NCI-H748 (cell line): Measurements from ENCODE around the gene ITGA2B.
"Not testable (repeated sequence)": the region's sequence is repeated elsewhere in the genome, so short reads cannot be mapped to it uniquely, and the experiment has no call there.

Source experiments
- DNase-seq: peaks from one replicate; lab custom pipeline; 2025; ENCODE audit not compliant: unreplicated experiment; lab: John Stamatoyannopoulos, UW

The ITGA2B gene

GRCh38 chr17:44394112-44394511, 4.7 kb upstream of the ITGA2B start:
- not testable (repeated sequence) for DNase-seq

GRCh38 chr17:44390250-44390870, 911 bp upstream of the ITGA2B start:
- DNase-seq, result no peak

DNA sequence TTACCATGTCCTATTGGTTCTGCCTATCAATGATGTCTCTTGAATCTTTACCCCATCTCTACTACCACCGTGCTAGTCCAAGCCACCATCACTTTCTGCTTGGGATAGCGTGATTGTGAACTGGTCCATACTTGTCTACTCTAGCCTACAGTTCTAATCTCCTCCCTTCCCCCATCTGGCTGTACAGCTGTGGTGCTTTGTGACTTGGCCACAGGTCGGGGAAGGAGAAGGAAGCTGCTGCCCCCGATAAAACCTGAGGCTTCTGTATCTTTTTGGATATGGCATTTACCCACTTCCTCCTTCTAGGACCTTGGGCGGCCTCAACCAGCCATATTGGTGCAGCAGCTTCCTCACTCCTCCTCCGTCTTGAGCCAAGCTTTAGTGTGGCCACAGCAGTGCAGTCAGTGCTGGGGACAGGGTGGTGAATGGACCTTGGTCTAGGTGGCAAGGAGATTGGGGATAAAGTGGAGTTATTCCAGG, 314 bp upstream of the ITGA2B start:
- no peak for DNase-seq

GRCh38 chr17:44387804-44388203, 1.6 kb downstream of the ITGA2B start:
- no peak for DNase-seq

- DNase-seq, result peak; percentile 27
These were observed 3.3 kb downstream of the ITGA2B start for GRCh38 chr17:44386182-44386525.

DNA sequence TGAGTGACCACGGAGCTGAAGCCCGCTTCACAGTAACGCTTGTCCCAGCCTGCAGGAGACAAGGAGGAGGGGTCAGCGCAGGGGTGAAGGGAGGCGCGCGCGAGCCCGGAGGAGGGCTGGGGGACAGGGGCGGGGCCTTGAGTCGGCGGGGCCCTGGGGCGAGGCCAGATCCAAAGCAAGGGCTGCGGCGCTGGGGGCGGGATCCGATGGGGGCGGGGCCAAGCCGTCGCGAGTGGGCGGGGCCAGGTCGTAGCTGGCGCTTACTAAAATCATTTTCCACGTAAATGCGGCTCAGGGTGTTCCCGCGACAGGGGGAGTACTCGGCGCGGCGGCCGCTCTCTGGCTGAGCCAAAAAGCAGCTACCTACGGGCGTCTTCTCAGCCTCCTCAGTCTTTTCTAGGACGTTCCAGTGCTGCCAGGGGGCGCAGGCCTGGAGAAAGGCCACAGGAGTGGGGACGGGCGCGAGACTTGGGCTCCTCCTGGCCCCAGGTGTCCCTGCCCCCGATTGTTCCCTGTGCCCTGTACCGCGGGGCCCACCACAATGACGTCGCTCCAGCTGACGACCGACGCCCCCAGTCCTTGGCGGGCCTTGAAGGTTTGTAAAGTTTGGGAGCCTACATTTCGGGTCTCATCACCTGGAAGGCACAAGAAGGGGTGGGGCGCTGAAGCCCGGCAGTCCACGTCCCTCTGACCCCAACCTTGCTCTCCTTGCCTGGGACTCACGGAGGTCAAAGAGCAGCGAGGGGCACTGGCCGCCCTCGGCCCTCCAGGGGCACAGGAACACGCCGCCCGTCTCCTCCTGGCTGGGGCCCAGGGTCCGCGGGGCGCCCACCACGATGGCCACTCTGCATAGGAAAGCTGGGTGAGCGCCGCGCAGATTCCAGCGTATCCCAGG, 3.9 kb downstream of the ITGA2B start:
- peak; percentile 84 for DNase-seq

DNA sequence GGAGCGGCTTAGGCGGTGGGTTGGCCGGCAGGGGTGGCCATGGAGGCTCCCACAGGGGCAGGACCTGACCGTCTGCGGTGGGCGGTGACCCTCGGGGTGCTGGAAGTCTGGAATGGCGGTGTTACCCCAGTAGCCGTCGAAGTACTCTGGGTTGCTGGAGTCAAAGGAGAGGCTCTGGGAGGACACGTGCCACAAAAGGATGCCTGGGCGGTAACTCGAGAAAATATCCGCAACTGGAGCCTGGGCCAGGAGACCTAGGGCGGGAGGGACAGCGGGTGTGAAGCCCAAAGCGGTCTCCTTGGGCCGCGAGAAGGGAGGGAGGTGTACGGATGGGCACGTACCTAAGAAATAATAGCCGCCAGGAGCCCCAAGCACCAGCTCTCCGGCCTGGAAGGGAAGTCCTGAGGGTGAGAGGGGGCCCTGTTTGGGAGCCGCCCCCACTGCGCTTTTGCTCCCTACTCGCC, 4.6 kb downstream of the ITGA2B start:
- DNase-seq, result no peak

DNA sequence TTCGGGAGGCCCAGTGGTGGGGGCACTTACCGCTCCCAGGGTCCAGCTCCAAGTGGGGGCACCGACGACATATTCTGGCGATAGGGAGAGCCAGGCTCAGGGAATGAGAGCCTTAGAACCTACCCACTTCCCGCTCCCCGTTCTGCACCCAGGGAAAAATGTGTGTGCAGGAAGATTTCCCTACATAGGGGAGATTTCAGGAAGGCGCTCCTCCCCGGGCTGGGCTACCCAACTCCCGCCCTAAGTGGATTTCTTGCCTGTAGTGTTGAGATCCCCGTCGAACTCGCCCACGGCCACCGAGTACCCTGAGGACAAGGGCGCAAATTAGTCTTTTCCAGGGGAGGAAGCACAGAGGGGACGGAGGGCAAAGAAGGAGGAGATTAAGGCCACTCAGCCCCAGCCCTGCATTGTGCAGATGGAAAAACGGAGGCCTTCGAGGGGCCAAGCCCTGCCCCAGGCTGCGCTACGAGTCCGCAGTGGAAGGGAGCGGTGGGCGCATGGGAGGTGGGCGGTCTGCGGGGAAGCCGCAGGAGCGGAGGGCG, 5.1 kb downstream of the ITGA2B start:
- peak; percentile 48 for DNase-seq

DNA sequence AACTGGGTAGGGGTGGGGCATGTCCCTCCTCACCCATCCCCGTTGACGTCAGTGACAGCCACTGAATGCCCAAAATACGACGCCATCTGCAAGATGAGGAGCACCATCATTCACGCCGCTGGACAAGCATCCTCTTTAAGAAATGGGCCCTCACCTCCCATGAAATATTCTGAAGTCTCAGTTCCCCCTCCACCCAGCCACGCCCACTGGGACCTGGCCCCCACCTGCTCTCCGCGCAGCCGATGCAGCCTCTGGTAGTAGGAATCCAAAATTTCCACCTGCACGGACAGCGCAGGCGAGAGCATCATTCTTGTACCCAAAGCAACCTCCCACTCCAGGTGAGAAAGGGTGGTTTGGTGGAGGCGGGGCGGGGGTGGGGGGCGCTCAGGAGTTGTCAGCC, 5.6 kb downstream of the ITGA2B start:
- no peak for DNase-seq

DNA sequence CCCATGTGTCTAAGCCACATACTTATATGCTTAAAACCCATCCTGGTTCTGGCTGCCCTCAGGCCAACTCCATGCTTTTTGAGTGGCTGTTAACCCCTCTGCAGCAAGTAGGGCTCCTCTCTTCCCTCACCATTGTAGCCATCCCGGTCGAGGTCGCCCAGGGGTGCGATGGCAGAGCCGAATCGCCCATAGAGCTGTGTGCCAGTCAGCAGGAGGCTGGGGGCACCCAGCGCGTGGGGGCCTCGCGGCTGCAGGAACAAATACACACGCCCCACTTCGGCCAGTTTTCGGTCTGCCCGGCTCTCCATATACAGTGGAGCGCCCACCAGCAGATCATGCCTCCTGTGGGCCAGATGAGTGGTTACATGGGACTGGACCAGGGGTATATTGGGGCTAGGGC, 6.1 kb downstream of the ITGA2B start:
- DNase-seq, result no peak

DNA sequence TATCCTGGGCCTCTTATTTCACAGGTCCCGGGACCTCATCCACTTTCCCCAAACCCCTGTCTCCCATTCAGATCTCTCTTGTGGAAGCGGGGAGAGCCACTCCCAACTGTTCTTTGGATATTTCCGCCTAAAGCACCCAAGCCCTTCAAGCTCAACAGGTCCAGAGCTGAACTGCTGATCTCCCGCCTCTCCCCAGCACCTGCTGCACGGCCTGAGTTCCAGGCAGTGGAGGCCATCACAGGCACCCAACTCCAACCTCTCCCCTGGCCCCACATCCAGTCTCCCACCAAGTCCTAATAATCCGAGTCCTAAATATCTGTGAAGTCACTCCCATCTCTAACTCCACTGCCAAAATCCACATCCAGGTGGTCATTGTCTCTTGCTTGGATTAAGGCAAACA, 6.5 kb downstream of the ITGA2B start:
- DNase-seq, result no peak

- no peak for DNase-seq
These were observed 7.6 kb downstream of the ITGA2B start for GRCh38 chr17:44381810-44382305.

GRCh38 chr17:44380767-44381166, 8.7 kb downstream of the ITGA2B start:
- DNase-seq, result no peak

- no peak for DNase-seq
These were observed 9.6 kb downstream of the ITGA2B start for GRCh38 chr17:44379887-44380286.

GRCh38 chr17:44378171-44378705, 11.2 kb downstream of the ITGA2B start:
- DNase-seq, result no peak

- no peak for DNase-seq
These were observed 12.7 kb downstream of the ITGA2B start for GRCh38 chr17:44376779-44377178.

GRCh38 chr17:44376124-44376523, 13.3 kb downstream of the ITGA2B start:
- DNase-seq, result no peak

DNA sequence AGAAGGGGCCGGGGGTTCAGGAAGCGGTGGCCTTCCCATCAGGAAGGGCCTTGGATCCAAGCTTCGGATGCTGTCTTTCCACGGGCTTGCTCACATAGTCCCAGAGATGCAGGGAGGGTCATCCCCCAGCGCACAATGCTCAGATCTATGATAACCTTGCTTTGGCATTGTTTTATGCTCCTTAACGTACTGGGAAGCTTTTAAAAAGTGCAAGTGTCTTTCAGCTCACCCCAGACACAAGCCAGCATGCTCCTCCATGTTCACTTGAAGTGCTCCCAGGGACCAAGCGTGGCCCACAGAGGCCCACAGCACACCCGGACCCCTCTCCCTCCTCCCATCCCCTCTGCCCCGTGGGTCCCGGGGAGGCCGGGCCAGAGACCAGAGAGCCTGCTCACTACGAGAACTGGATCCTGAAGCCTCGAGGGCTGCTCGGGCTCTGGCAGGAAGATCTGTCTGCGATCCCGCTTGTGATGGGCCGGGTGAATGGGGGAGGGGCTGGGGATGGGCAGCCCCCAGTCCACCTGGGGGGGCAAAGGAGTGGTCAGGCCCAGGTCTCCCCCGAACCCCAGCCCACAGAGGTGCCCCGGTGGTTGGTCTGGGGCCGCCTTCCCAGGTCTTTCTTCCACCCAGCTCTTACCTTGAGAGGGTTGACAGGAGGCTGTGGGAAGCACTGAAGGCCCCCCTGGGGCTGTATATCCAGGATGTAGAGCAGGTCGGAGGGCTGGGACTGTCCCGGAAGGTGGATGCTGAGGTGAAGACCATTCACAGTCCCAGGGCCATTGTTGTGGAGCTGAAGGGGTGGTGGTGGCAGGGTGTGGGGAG, 14.0 kb downstream of the ITGA2B start:
- DNase-seq, result no peak

GRCh38 chr17:44374306-44375195, 14.9 kb downstream of the ITGA2B start:
- DNase-seq, result no peak

GRCh38 chr17:44372036-44372435, 17.4 kb downstream of the ITGA2B start:
- no peak for DNase-seq
